BE2C (cell line): ENCODE measurements around the gene GNG4.
"Not testable (repeated sequence)": the region's sequence is repeated elsewhere in the genome, so short reads cannot be mapped to it uniquely, and the experiment has no call there.

Source experiments
- DNase-seq: peaks from one replicate; pipeline ENCODE4 v3.0.0-alpha.2; 2020
- H3K27me3 ChIP-seq: fragments of 250-450 bp; sonication (Bioruptor Pico); 2 replicates; pipeline ENCODE4 v1.5.1; 2020; ENCODE audit warnings: mild to moderate bottlenecking
- H3K36me3 ChIP-seq: fragments of 250-450 bp; sonication (Bioruptor Pico); 2 replicates; pipeline ENCODE4 v1.5.1; 2020; ENCODE audit warnings: mild to moderate bottlenecking
- H3K4me1 ChIP-seq: fragments of 250-450 bp; sonication (Bioruptor Pico); 2 replicates; pipeline ENCODE4 v1.5.1; 2020
- H3K4me3 ChIP-seq: 2 replicates; pipeline ENCODE4 v1.5.1; 2011; ENCODE audit warnings: low read depth, low read length
- H3K9me3 ChIP-seq: fragments of 250-450 bp; sonication (Bioruptor Pico); 2 replicates; pipeline ENCODE4 v1.5.1; 2020
- CTCF ChIP-seq: IDR thresholded peaks from 2 replicates; pipeline ENCODE4 v1.5.1; 2012; ENCODE audit warnings: mild to moderate bottlenecking, low read depth, low read length

GNG4 gene

GRCh38 chr1:235552146-235552716 lies 97.4 kb downstream of the GNG4 start:
- H3K9me3 ChIP-seq: no peaks in the 10 kb centered on the region
- no peak overlapping the region for H3K4me3 ChIP-seq
- peak; percentile 31 for DNase-seq
- no peak for TF ChIP-seq CTCF
- no peaks in the 10 kb centered on the region for H3K27me3 ChIP-seq
- peaks cover 33% of the 10 kb centered on the region for H3K4me1 ChIP-seq
- H3K36me3 ChIP-seq: no peaks in the 10 kb centered on the region

GRCh38 chr1:235549351-235550139 lies 100.0 kb downstream of the GNG4 start:
- no peak for TF ChIP-seq CTCF
- DNase-seq: no peak
- Histone ChIP-seq H3K9me3 (no peaks in the 10 kb centered on the region), H3K27me3 (no peaks in the 10 kb centered on the region), H3K4me3 (peak overlapping the region; percentile 11; the same call in 1 of the 2 replicates), H3K4me1 (peaks cover 33% of the 10 kb centered on the region), H3K36me3 (no peaks in the 10 kb centered on the region)

GRCh38 chr1:235546369-235547155 lies 103.0 kb downstream of the GNG4 start:
- DNase-seq, H3K4me3 ChIP-seq, H3K36me3 ChIP-seq, H3K9me3 ChIP-seq, H3K27me3 ChIP-seq: not testable (repeated sequence)
- H3K4me1 ChIP-seq: peaks cover 21% of the 10 kb centered on the region

GRCh38 chr1:235545292-235545930 lies 104.2 kb downstream of the GNG4 start:
- Histone ChIP-seq H3K9me3 (no peaks in the 10 kb centered on the region), H3K4me3 (no peak overlapping the region), H3K4me1 (peaks cover 20% of the 10 kb centered on the region), H3K36me3 (no peaks in the 10 kb centered on the region), H3K27me3 (no peaks in the 10 kb centered on the region)
- TF ChIP-seq CTCF: no peak
- no peak for DNase-seq

GRCh38 chr1:235542845-235543244 lies 106.7 kb downstream of the GNG4 start:
- H3K4me3 ChIP-seq, H3K9me3 ChIP-seq, H3K4me1 ChIP-seq, H3K36me3 ChIP-seq, DNase-seq, H3K27me3 ChIP-seq: not testable (repeated sequence)

GRCh38 chr1:235533476-235534168 lies 116.0 kb downstream of the GNG4 start:
- no peaks in the 10 kb centered on the region for H3K27me3 ChIP-seq
- no peaks in the 10 kb centered on the region for H3K4me1 ChIP-seq
- no peak for TF ChIP-seq CTCF
- no peaks in the 10 kb centered on the region for H3K36me3 ChIP-seq
- H3K4me3 ChIP-seq: no peak overlapping the region
- H3K9me3 ChIP-seq: no peaks in the 10 kb centered on the region
- DNase-seq: no peak
